ENCODE results near the gene EPS15. TPM values are rescaled to one million over a fixed set of nuclear protein-coding genes. Genes with fewer than 3 reads are reported as not detected.

Gene EPS15
- total and polyA plus RNA-seq, 10 of the 15 experiments (the other 5 are each of a cell fraction or from before 2014, with no cell fraction given), result 24.7 to 87.8 (median 56.3) TPM

GRCh38 chr1:51347398-51348146, 171.5 kb downstream of the EPS15 start (continued):
- TF ChIP-seq CUX1 (IDR thresholded peaks at IDR 0.05; ENCODE audit: insufficient replicate concordance, low read depth, low read length) (no peak), NFYA (IDR thresholded peaks at IDR 0.05; ENCODE audit: borderline replicate concordance, low read depth, low read length) (no peak), ZNF622 (IDR thresholded peaks at IDR 0.05) (no peak), NR2C2 (IDR thresholded peaks at IDR 0.05; ENCODE audit: borderline replicate concordance, control insufficient read depth, insufficient read length, low read depth) (no peak)
- TF ChIP-seq, protein P1, sequence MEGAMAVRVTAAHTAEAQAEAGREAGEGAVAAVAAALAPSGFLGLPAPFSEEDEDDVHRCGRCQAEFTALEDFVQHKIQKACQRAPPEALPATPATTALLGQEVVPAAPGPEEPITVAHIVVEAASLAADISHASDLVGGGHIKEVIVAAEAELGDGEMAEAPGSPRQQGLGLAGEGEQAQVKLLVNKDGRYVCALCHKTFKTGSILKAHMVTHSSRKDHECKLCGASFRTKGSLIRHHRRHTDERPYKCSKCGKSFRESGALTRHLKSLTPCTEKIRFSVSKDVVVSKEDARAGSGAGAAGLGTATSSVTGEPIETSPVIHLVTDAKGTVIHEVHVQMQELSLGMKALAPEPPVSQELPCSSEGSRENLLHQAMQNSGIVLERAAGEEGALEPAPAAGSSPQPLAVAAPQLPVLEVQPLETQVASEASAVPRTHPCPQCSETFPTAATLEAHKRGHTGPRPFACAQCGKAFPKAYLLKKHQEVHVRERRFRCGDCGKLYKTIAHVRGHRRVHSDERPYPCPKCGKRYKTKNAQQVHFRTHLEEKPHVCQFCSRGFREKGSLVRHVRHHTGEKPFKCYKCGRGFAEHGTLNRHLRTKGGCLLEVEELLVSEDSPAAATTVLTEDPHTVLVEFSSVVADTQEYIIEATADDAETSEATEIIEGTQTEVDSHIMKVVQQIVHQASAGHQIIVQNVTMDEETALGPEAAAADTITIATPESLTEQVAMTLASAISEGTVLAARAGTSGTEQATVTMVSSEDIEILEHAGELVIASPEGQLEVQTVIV (IDR thresholded peaks at IDR 0.05; ENCODE audit: borderline replicate concordance, partially characterized antibody), result no peak
